Endothelial cell of umbilical vein (primary cell): ENCODE data around the gene ANKRD63. TPM values are rescaled to one million over a fixed set of nuclear protein-coding genes. Genes with fewer than 3 reads are reported as not detected.

Experiments
- BruUV-seq: library from RNA; stranded (reverse); fragments of 400-500 nt; replicated peaks from 2 replicates; lab custom pipeline; 2021; lab: Mats Ljungman, UMichigan
- CTCF ChIA-PET: fragments of 300-600, 350-600 bp; sonication (Branson Sonifier 250); formaldehyde crosslinking; loops from one replicate; lab custom pipeline; 2021; ENCODE audit warnings: antibody characterized with exemption, inconsistent platforms; lab: Charles Lee
- POLR2A ChIA-PET: fragments of 300-600, 350-600 bp; sonication (Branson Sonifier 250); formaldehyde crosslinking; loops from one replicate; lab custom pipeline; 2021; ENCODE audit warnings: antibody characterized with exemption, inconsistent platforms; lab: Charles Lee
- DNase-seq: peaks from one replicate; pipeline ENCODE4 v3.0.0-alpha.2; 2011; ENCODE audit warnings: low read depth, low spot score
- FAIRE-seq: peaks from 2 replicates; lab custom pipeline; 2011; peaks lifted over from hg19 to GRCh38; lab: Jason Lieb, UNC
- H2AFZ ChIP-seq: 2 replicates; pipeline ENCODE4 v1.6.0; 2012; ENCODE audit warnings: low read depth, low read length, control low read depth, inconsistent platforms
- H3K27ac ChIP-seq: 2 replicates; pipeline ENCODE4 v1.5.1; 2011; ENCODE audit warnings: low read depth, mild to moderate bottlenecking, control low read depth, low read length, moderate library complexity; ENCODE audit not compliant: insufficient read depth
- H3K27me3 ChIP-seq, 2 experiments: 2 replicates each; pipeline versions ENCODE4 v1.6.0 to v1.6.1; 2011; ENCODE audit warnings: low read length in 2 of 2, mixed read lengths in 1 of 2; ENCODE audit not compliant: control insufficient read depth in 2 of 2, insufficient read depth in 2 of 2
- H3K36me3 ChIP-seq, 2 experiments: 2 replicates in 1 of 2; 3 replicates in 1 of 2; pipeline ENCODE4 v1.5.1; 2011; ENCODE audit warnings: low read length in 2 of 2, mild to moderate bottlenecking in 1 of 2, moderate library complexity in 1 of 2; ENCODE audit not compliant: control insufficient read depth in 2 of 2, insufficient read depth in 2 of 2; ENCODE audit errors: extremely low read depth in 1 of 2
- H3K4me1 ChIP-seq: 3 replicates; pipeline ENCODE4 v1.5.1; 2011; ENCODE audit warnings: mild to moderate bottlenecking, low read length; ENCODE audit not compliant: control insufficient read depth, insufficient read depth; ENCODE audit errors: extremely low read depth
- H3K4me2 ChIP-seq: 2 replicates; pipeline ENCODE4 v1.6.1; 2011; ENCODE audit warnings: low read length, control low read depth, mixed read lengths; ENCODE audit not compliant: insufficient read depth
- H3K4me3 ChIP-seq, 3 experiments: fragments of 200-600 bp in 1 of 3; sonication (generic), shearing (Covaris generic) in 1 of 3; replicated peaks in 1 of 3; 2 replicates each; pipeline ENCODE4 v1.5.1; 2011 to 2016; ENCODE audit warnings: control low read depth in 3 of 3, low read length in 3 of 3, mild to moderate bottlenecking in 2 of 3, inconsistent platforms in 1 of 3, low read depth in 1 of 3, moderate library complexity in 1 of 3; ENCODE audit not compliant: insufficient read depth in 1 of 3
- H3K79me2 ChIP-seq: 2 replicates; pipeline ENCODE4 v1.6.0; 2012; ENCODE audit warnings: low read length, inconsistent platforms; ENCODE audit not compliant: control insufficient read depth, insufficient read depth
- H3K9ac ChIP-seq: replicated peaks from 2 replicates; pipeline ENCODE3; 2011; ENCODE audit warnings: low read length, control low read depth; ENCODE audit not compliant: insufficient read depth; ENCODE audit errors: extremely low read depth
- H3K9me1 ChIP-seq: replicated peaks from 3 replicates; pipeline ENCODE4 v1.6.0; 2011; ENCODE audit warnings: mild to moderate bottlenecking, low read length; ENCODE audit not compliant: control insufficient read depth, insufficient read depth; ENCODE audit errors: extremely low read depth
- H3K9me3 ChIP-seq: replicated peaks from 2 replicates; pipeline ENCODE4 v1.5.1; 2012; ENCODE audit warnings: low read length, inconsistent platforms; ENCODE audit not compliant: control insufficient read depth, insufficient read depth
- H4K20me1 ChIP-seq: replicated peaks from 2 replicates; pipeline ENCODE3; 2011; ENCODE audit warnings: mild to moderate bottlenecking, low read length; ENCODE audit not compliant: control insufficient read depth, insufficient read depth; ENCODE audit errors: extremely low read depth
- FOS ChIP-seq: IDR thresholded peaks from 2 replicates; pipeline ENCODE4 v1.6.1; 2011; ENCODE audit warnings: mild to moderate bottlenecking, low read length, moderate library complexity, borderline replicate concordance; ENCODE audit not compliant: insufficient read depth
- GATA2 ChIP-seq: IDR thresholded peaks from 2 replicates; pipeline ENCODE4 v1.7.0; 2011; ENCODE audit warnings: low read depth, mild to moderate bottlenecking, moderate library complexity, mixed read lengths, low read length; ENCODE audit not compliant: insufficient read length, insufficient read depth
- MYC ChIP-seq: IDR thresholded peaks from one replicate; pipeline ENCODE4 v1.6.1; 2011; ENCODE audit warnings: mild to moderate bottlenecking, low read depth, low read length
- POLR2A ChIP-seq: IDR thresholded peaks from 2 replicates; pipeline ENCODE4 v1.6.1; 2012; ENCODE audit warnings: low read depth, mild to moderate bottlenecking, control low read depth, low read length
- POLR2AphosphoS5 ChIP-seq: IDR thresholded peaks from 2 replicates; pipeline ENCODE4 v1.6.1; 2012; ENCODE audit warnings: low read depth, mild to moderate bottlenecking, control low read depth, low read length, moderate library complexity; ENCODE audit not compliant: insufficient read depth
- dilution Hi-C: fragments of 300-500 bp; cut with MboI; formaldehyde crosslinking; loops from one replicate; pipeline ENCODE4 v1.15.0; 2019; ENCODE audit warnings: low sequenced_read_pairs; ENCODE audit not compliant: extremely low pct_ligation_motif_present
- intact Hi-C: fragments of 100-400 bp; cut with micrococcal nuclease; formaldehyde crosslinking; loops from one replicate; pipeline ENCODE4 v1.10.0; 2022
- polyA plus RNA-seq, 4 experiments: library from polyadenylated mRNA; depleted of rRNA in 3 of 4; stranded (reverse) in 3 of 4; unstranded in 1 of 4; fragments of >200 nt; gene quantifications; 2 replicates each; pipeline versions ENCODE4 v1.2.1 to v1.2.3, GENCODE V29; 2011 to 2012; ENCODE audit warnings: missing spikeins in 1 of 4
- total RNA-seq: library from RNA; stranded (reverse); gene quantifications from 2 replicates; pipeline ENCODE4 v1.2.3, GENCODE V29; 2021
- TF ChIP-seq, protein P1 (sequence below): IDR thresholded peaks from 2 replicates; pipeline ENCODE4 v1.6.1; 2011; ENCODE audit not compliant: insufficient read depth, insufficient read length
- TF ChIP-seq, protein P2 (sequence below), 2 donors: IDR thresholded peaks; 1 replicate in 1 of 2; 2 replicates in 1 of 2; pipeline ENCODE4 v1.5.1; 2011; ENCODE audit warnings: low read length in 2 of 2, mild to moderate bottlenecking in 2 of 2, moderate library complexity in 2 of 2, control low read depth in 1 of 2, inconsistent platforms in 1 of 2, low read depth in 1 of 2; ENCODE audit not compliant: insufficient read depth in 1 of 2; ENCODE audit errors: extremely low read depth in 1 of 2

Gene ANKRD63
- total and polyA plus RNA-seq, 2 donors (not counting 3 experiments of a cell fraction or from before 2014, with no cell fraction given): not detected

DNA sequence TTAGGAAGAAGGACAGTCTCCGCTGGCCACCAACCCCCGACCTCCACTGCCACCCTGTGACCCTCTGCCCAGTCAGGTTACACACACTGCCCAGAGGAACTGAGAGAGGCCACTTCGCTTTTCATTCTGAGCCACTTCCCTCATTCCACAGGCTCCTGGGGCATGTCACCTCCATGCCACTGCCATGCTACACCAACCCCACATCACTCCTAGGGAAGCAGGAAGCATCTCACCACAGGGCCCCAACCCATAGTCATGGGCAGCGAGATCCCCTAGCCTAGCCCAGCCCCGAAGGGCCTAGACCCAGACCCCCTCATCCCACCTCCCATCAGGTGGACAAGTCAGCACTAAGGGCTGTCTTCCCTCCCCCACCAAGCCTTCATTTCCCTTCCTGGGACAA lies 23.5 kb upstream of the ANKRD63 start:
- Histone ChIP-seq H4K20me1 (no peaks in the 10 kb centered on the region), H3K27ac (no peak overlapping the region), H3K4me1 (no peaks in the 10 kb centered on the region), H3K27me3 (peaks cover 4 to 5% of the 10 kb centered on the region in 2 experiments), H3K9me1 (no peaks in the 10 kb centered on the region), H3K4me2 (no peak overlapping the region), H3K9me3 (no peaks in the 10 kb centered on the region), H3K9ac (no peak overlapping the region), H3K4me3 (no peak overlapping the region), H2AFZ (no peak overlapping the region), H3K36me3 (no peaks in the 10 kb centered on the region), H3K79me2 (no peaks in the 10 kb centered on the region)
- intact Hi-C loops (no loop called here), dilution Hi-C loops (no loop called here)
- no peak for TF ChIP-seq GATA2
- TF ChIP-seq FOS: no peak
- no peak for TF ChIP-seq POLR2AphosphoS5
- no peak for TF ChIP-seq MYC
- TF ChIP-seq POLR2A: no peak
- TF ChIP-seq, protein P1, sequence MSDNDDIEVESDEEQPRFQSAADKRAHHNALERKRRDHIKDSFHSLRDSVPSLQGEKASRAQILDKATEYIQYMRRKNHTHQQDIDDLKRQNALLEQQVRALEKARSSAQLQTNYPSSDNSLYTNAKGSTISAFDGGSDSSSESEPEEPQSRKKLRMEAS: no peak
- TF ChIP-seq, protein P2, sequence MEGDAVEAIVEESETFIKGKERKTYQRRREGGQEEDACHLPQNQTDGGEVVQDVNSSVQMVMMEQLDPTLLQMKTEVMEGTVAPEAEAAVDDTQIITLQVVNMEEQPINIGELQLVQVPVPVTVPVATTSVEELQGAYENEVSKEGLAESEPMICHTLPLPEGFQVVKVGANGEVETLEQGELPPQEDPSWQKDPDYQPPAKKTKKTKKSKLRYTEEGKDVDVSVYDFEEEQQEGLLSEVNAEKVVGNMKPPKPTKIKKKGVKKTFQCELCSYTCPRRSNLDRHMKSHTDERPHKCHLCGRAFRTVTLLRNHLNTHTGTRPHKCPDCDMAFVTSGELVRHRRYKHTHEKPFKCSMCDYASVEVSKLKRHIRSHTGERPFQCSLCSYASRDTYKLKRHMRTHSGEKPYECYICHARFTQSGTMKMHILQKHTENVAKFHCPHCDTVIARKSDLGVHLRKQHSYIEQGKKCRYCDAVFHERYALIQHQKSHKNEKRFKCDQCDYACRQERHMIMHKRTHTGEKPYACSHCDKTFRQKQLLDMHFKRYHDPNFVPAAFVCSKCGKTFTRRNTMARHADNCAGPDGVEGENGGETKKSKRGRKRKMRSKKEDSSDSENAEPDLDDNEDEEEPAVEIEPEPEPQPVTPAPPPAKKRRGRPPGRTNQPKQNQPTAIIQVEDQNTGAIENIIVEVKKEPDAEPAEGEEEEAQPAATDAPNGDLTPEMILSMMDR (IDR thresholded peaks at IDR 0.05; ENCODE audit: extremely low read depth in 1 of 2, insufficient read depth in 1 of 2, low read depth in 1 of 2, low read length in 2 of 2): no peak
- BruUV-seq: no TSS peak
- ChIA-PET POLR2A (no interaction called here), CTCF (interaction anchor here (1.5 to 12.8 kb wide), 8 partner anchors 13 to 89 kb away, joined by 4 to 403 read pairs (median 32); partner anchors contain the start of genes ANKRD63 and INAFM2)
- DNase-seq (no peak), FAIRE-seq (no peak)
